ENCODE data around the gene CTDP1.

Gene CTDP1

DNA sequence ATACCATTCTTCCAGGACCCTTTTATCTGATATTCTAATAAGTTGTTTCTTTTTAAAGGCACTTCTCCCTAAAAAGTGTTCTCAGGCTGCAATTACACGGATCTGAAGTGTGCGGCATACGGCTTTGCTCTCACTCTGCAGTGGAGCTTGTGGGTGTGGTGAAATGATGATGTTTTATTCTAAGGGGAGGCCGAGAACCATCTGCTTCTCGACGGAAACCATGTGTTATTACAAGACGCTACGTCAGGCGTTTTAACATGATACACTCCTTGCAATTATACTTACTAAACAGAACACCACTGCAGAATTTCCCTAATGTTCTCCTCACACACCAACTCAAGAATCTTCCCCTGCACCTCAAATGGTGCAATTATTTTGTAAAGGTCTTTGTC lies 34.9 kb upstream of the CTDP1 start:
- no peak for DNase-seq (ENCODE audit: low read depth in 2 of 2)

- DNase-seq (ENCODE audit: low read depth in 2 of 2), result no peak
Measured at GRCh38 chr18:79645291-79645983, 34.2 kb upstream of the CTDP1 start.

- no peak for DNase-seq (ENCODE audit: low read depth in 2 of 2)
Measured at GRCh38 chr18:79647307-79647706, 32.3 kb upstream of the CTDP1 start.

DNA sequence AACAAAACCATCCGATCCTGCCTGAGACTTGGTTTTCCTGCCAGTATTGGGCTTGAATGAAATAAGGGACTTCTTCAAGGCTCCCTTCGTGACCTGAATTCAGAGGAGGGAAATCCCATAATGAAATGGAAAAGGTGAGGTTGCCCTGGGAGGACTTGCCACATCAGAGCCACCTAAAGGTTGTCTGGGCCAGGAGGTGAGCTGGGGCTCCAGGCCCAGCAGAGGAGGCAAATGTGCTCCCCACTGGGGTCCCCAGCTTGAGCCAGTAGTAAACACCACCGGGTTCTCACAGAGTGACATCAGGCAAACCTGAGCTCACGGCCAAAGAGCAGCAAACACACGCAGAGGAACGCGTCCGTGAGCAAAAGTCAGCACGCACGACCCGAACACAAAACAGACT lies 28.6 kb upstream of the CTDP1 start:
- DNase-seq (ENCODE audit: low read depth in 2 of 2), result no peak

DNA sequence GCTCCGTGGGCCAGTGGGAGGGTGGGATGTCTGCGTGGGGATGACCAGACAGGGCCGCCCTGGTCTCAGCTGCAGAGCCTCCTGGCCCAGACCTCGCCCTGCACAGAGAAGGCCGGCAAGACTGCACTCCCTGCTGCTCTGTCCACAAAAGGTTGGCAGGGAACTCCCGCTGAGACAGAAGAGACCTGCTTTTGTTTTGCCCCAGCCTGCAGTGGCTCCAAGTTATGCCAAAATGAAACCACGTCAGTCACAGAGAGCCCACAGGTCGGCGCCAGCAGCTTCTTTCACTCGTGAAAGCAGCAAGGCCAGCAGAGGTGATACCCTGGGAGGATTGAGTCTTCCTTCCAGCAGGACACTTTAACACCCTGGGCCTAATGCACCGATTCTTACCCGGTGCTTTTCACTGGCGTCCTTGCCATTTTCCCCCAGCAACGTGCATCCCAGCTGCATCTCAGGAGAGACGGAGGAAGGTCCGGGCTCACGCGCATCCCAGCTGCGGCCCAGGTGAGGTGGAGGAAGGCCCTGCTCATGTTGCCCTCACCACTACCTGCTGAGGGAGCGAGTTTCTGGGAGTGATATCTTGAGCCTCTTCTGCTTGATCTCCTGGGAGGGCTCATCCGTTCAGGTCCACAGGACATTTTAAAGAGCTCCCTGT lies 22.1 kb upstream of the CTDP1 start:
- no peak for DNase-seq (ENCODE audit: low read depth in 2 of 2)

DNA sequence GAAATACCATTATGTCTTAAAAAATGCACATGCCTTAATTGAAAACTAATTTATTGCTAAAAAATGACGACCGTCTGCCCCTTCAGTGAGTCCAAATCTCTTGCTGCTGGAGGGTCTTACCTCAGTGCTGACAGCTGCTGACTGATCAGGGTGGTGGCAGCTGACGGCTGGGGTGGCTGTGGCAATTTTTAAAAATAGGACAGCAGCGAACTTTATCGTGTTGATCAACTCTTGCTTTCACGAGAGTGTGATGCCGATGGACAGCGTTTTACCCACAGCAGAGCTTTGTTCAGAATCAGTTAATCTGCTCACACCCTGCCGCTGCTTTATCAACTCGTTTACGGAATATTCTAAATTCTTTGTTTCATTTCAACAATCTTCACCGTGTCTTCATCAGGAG lies 21.2 kb upstream of the CTDP1 start:
- no peak for DNase-seq (ENCODE audit: low read depth in 2 of 2)

- no peak for DNase-seq (ENCODE audit: low read depth in 2 of 2)
Measured at GRCh38 chr18:79659733-79660132, 19.9 kb upstream of the CTDP1 start.

DNA sequence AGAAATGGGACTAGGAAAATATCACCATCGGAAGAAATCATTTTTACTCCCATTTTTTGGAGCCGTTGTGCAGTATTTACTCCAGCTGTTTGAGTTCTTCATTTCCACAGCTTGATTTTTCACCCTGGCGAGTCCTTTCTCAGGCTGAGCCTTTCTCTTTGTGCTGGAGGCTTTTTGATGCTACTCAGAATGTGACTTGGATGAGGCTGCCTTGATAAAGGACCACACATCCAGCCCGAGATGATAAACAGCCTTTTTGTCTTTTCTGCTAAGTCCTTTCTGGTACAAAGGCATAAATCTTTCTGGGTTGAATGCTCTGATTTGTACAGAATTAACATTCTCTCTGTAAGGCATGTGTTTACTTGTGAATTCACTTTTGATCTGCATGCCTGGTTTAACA lies 17.6 kb upstream of the CTDP1 start:
- no peak for DNase-seq (ENCODE audit: low read depth in 2 of 2)

DNA sequence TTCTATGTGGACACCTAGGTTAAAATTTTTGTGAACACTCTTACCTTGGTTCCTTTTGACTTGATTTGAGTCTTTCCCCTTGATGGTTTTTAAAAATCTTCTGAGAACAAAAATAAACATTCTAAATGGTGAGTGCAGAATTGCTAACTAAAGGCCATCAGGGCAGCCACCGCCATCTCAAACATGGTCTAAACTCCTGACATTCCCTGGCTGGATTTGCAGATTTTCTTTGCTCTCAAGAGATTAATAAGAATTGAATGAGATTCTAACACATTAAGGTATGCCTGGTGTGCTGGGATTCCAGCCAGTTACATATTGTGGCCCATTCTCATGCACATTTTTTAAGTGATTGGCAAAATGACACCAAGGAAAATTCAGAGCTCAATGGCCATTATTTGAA lies 17.2 kb upstream of the CTDP1 start:
- no peak for DNase-seq (ENCODE audit: low read depth in 2 of 2)

DNA sequence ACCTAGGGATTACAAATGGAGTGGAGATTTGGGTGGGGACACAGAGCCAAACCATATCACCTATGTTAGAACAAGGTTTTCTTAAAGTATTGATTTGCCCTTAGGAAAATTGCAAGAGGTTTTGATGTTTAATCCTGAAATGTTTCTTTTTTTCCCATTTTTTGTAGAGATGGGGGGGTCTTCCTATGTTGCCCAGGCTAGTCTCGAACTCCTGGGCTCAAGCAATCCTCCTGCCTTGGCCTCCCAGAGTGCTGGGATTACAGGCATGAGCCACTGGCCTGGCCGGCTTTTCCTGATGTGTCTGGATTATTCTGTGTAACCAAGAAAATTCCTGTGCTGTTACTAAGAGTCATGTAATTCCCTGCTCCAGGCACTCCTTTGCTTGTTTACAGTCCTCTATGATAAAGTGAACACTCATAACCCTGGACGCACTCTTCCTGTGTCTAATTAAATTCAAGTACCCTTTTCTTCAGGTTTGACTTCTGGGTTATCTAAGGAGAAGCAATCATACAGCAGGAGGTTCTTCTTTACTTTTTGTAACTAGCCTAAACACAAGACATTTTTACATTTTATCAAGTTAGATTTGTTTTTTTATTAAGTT lies 15.0 kb upstream of the CTDP1 start:
- DNase-seq (ENCODE audit: low read depth in 2 of 2), result no peak

DNA sequence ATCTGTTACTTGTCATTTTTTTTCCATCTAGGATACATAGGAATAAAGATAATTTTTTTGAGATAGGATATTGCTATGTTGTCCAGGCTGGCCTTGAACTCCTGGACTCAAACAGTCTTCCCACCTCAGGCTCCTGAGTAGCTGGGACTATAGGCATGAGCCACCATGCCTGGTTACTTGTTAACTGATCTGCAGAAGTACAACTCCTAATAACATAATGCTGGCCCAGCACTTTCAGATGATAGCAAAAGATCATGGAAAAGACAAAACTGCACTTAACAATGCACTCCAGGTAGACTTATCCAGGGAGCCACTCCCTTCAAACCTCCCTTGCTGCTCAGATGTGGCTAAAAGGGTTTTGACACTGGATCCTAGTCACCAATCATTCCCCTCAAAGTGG lies 11.4 kb upstream of the CTDP1 start:
- no peak for DNase-seq (ENCODE audit: low read depth in 2 of 2)

DNA sequence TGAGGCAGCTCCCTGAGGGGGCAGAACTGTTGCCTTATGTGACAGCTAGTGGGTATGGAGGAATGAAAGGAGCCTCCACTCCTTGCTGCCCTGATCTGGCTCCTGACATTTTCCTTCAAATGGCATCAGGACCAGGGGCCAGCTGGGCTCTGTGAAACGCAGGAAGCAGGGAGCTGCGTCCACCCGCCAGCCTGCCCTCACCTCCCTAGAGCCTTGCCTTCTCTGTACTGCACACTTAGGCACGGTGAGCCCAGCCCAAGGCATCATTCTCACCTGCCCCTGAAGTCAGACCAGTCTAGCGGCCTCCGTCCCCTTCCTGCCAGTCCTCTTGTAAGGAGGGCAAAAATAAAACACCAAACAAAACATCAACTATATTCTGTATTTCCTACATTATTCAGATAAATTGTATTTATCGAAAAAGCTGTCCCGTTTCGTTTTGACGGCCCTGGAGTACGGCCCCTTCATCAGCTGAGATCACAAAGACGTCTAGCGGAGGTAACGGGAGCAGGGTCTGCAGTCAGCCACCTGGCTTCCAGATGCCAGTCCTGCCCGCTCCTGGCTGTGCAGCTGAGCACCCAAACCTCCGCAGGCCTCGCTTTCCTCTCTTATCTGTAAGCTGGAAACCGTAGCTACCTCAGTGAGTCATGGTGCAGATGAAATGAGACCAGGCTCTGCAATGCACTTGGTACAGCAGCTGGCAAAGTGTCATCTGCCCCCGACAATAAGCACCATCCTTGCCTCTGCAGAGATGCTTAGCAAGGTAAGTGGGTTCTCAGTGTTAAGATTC lies 6.9 kb upstream of the CTDP1 start:
- no peak for DNase-seq (ENCODE audit: low read depth in 2 of 2)

DNA sequence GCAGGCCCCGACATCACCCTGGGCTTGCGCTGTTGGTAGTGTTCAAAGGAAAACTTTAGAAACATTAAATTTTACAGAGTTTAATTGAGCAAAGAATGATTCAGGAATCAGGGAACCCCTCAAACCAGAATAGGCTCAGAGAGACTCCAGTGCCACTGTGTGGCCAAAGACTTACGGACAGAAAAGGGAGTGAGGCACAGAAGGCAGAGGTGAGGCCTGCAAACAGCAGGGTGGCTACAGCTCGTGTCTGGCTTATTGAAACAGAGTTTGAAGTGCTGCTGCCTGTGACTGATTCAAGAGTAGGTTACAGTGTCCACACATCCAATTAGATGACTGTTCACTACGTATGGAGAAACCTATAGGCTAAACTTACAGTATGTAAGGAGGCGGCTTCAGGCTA lies 2.4 kb upstream of the CTDP1 start:
- no peak for DNase-seq (ENCODE audit: low read depth in 2 of 2)

DNA sequence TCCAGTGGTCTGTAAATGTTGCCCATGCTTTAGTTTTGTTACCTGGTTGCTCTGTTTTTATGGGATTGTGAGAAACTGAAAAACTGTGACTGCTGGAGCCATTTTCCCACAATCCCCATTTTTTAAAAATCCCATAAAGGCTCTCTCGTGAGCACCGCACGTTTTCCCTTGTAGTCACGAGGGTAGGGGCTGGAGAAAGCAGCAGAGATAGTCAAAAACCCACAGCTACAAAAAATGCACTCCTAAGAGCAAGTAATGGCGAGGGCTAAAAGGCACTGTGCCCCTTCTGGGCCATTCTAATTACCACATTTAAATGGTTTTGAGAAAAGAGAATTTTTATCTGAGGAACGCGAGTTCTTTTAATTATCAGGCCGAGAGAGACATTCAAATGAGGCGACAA lies 1.8 kb upstream of the CTDP1 start:
- no peak for DNase-seq (ENCODE audit: low read depth in 2 of 2)

GRCh38 chr18:79678665-79679551 lies 695 bp upstream of the CTDP1 start:
- peak; percentile 93 to 97 for DNase-seq (ENCODE audit: low read depth in 2 of 2)

GRCh38 chr18:79680100-79680879 lies 687 bp downstream of the CTDP1 start:
- peak in 1 of 2 experiments; percentile 40 for DNase-seq (ENCODE audit: low read depth in 2 of 2)

GRCh38 chr18:79680891-79681339 lies 1.3 kb downstream of the CTDP1 start:
- DNase-seq (ENCODE audit: low read depth in 2 of 2), result no peak

- DNase-seq (ENCODE audit: low read depth in 2 of 2), result peak in 1 of 2 experiments; percentile 64
Measured at GRCh38 chr18:79681484-79682387, 2.1 kb downstream of the CTDP1 start.

DNA sequence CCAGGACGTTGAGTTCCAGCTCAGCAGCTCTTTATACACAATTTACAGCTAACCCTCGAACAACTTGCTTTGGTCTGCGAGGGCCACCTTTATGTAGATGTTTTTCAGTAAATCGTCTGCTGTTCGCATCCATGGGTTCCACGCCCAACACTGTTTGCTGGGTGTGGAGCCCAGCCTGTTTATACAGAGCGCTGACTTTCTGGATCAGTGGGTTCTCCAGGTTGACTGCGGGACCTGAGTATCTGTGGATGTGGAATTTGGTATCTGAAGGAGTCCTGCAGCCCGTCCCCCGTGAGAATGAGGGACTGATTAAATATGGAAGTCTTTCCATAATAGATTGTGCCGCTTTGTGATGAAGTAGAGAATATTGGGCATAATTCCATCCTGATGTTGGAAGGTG lies 2.9 kb downstream of the CTDP1 start:
- no peak for DNase-seq (ENCODE audit: low read depth in 2 of 2)

Data from stimulated activated CD4-positive, alpha-beta T cell treated with anti-CD3 and anti-CD28 coated beads, Interleukin-12 subunit alpha, Interleukin-12 subunit beta, amount 100 ng/mL, for 24 hours (primary cell).